HL-60 (cell line): ENCODE data around the gene FGF1.

Source experiments
- DNase-seq, 2 experiments: peaks; one replicate each; pipeline ENCODE4 v3.0.0-alpha.2; 2010 to 2020; ENCODE audit warnings: low read depth in 1 of 2, low spot score in 1 of 2
- H3K27ac ChIP-seq: fragments of 250-450 bp; sonication (Bioruptor Pico); replicated peaks from 2 replicates; pipeline ENCODE4 v1.5.1; 2020; ENCODE audit warnings: mild to moderate bottlenecking, moderate library complexity
- H3K27me3 ChIP-seq: fragments of 250-450 bp; sonication (Bioruptor Pico); 2 replicates; pipeline ENCODE4 v1.5.1; 2021; ENCODE audit warnings: mild to moderate bottlenecking, moderate library complexity; ENCODE audit not compliant: insufficient read depth, poor library complexity, severe bottlenecking
- H3K4me3 ChIP-seq: replicated peaks from 2 replicates; pipeline ENCODE4 v1.5.1; 2011; ENCODE audit warnings: mild to moderate bottlenecking, control low read depth, low read length; ENCODE audit not compliant: insufficient read depth
- CTCF ChIP-seq: IDR thresholded peaks from one replicate; pipeline ENCODE4 v1.5.1; 2011; ENCODE audit warnings: low read length, control low read depth, inconsistent platforms; ENCODE audit not compliant: insufficient read depth
- GABPA ChIP-seq: IDR thresholded peaks from 2 replicates; pipeline ENCODE4 v1.6.1; 2012; ENCODE audit warnings: low read depth
- POLR2AphosphoS5 ChIP-seq: IDR thresholded peaks from 2 replicates; pipeline ENCODE4 v1.6.1; 2012; ENCODE audit warnings: low read depth
- REST ChIP-seq: IDR thresholded peaks from 2 replicates; pipeline ENCODE4 v1.6.1; 2012; ENCODE audit warnings: low read depth; ENCODE audit not compliant: insufficient replicate concordance
- SPI1 ChIP-seq: IDR thresholded peaks from 2 replicates; pipeline ENCODE4 v1.6.1; 2012; ENCODE audit warnings: low read depth, mild to moderate bottlenecking, borderline replicate concordance

The FGF1 gene

GRCh38 chr5:142716963-142717362, 31.1 kb upstream of the FGF1 start:
- TF ChIP-seq SPI1 (no peak), CTCF (peak; percentile 55)
- Histone ChIP-seq H3K27me3 (no peaks in the 10 kb centered on the region), H3K27ac (no peak overlapping the region), H3K4me3 (no peak overlapping the region)
- DNase-seq = peak; percentile 22 to 63

- no peak overlapping the region for H3K4me3 ChIP-seq
- no peak for DNase-seq
- TF ChIP-seq REST (no peak), SPI1 (no peak), POLR2AphosphoS5 (no peak), CTCF (no peak), GABPA (no peak)
- no peak overlapping the region for H3K27ac ChIP-seq
- no peaks in the 10 kb centered on the region for H3K27me3 ChIP-seq
Measured at GRCh38 chr5:142715291-142715690, 29.4 kb upstream of the FGF1 start.

GRCh38 chr5:142713121-142713706, 27.3 kb upstream of the FGF1 start:
- TF ChIP-seq GABPA = no peak
- TF ChIP-seq POLR2AphosphoS5 = peak; percentile 34; the same call in 1 of the 2 replicates
- no peak for TF ChIP-seq REST
- peak; percentile 80 for TF ChIP-seq CTCF
- TF ChIP-seq SPI1 = peak; percentile 40; the same call in 1 of the 2 replicates
- Histone ChIP-seq H3K27me3 (no peaks in the 10 kb centered on the region), H3K4me3 (peak overlapping the region; percentile 56), H3K27ac (peak overlapping the region; percentile 73)
- DNase-seq = peak; percentile 75 to 89

- no peak overlapping the region for H3K4me3 ChIP-seq
- H3K27me3 ChIP-seq = peaks cover 3% of the 10 kb centered on the region
- no peak for DNase-seq
- TF ChIP-seq SPI1 (no peak), CTCF (no peak), GABPA (no peak), REST (no peak), POLR2AphosphoS5 (no peak)
- no peak overlapping the region for H3K27ac ChIP-seq
Measured at GRCh38 chr5:142703153-142703552, 17.3 kb upstream of the FGF1 start.
